ENCODE measurements around the gene TTC1. TPM values are rescaled to one million over a fixed set of nuclear protein-coding genes. Genes with fewer than 3 reads are reported as not detected.

Gene TTC1
- total and polyA plus RNA-seq, 9 of the 15 experiments (the other 6 are each of a cell fraction or from before 2014, with no cell fraction given) = 51.9 to 173 (median 87.7) TPM

GRCh38 chr5:160008877-160009590 is at the start of gene TTC1 (continued):
- no peak for TF ChIP-seq ZNF384 (IDR thresholded peaks at IDR 0.05; ENCODE audit: low read depth, low read length)
- TF ChIP-seq FOXA1 (IDR thresholded peaks at IDR 0.05; ENCODE audit: borderline replicate concordance) = no peak
- TF ChIP-seq KDM5B (IDR thresholded peaks at IDR 0.05; ENCODE audit: insufficient replicate concordance, low read depth, low read length) = peak; percentile 89
- no peak for TF ChIP-seq POLR3A (IDR thresholded peaks at IDR 0.05; ENCODE audit: borderline replicate concordance, extremely low read depth, insufficient read depth, insufficient read length)
- no peak for TF ChIP-seq SAFB (IDR thresholded peaks at IDR 0.05; ENCODE audit: borderline replicate concordance, low read depth, low read length)
- no peak for TF ChIP-seq HEY1 (CRISPR knock-in tag; IDR thresholded peaks at IDR 0.05; ENCODE audit: borderline replicate concordance)
- no peak for TF ChIP-seq RBM15 (IDR thresholded peaks at IDR 0.05; ENCODE audit: insufficient read depth, low read length)
- TF ChIP-seq EP400 (IDR thresholded peaks at IDR 0.05) = peak; percentile 53
- peak; percentile 78 for TF ChIP-seq ZNF175 (CRISPR knock-in tag; IDR thresholded peaks at IDR 0.05; ENCODE audit: low read depth)
- no peak for TF ChIP-seq PHTF2 (CRISPR knock-in tag; IDR thresholded peaks at IDR 0.05)
- no peak for TF ChIP-seq SRSF7 (optimal IDR thresholded peaks at IDR 0.05; ENCODE audit: low read depth, low read length)
- TF ChIP-seq ZNF165 (CRISPR knock-in tag; IDR thresholded peaks at IDR 0.05; ENCODE audit: borderline replicate concordance) = no peak
- no peak for TF ChIP-seq ZNF133 (CRISPR knock-in tag; IDR thresholded peaks at IDR 0.05)
- peak in 1 of 2 experiments; percentile 88; a peak in 2 of 4 replicates for TF ChIP-seq CSDE1 (IDR thresholded peaks at IDR 0.05)
- TF ChIP-seq DIDO1 (tag; IDR thresholded peaks at IDR 0.05; ENCODE audit: low read depth) = peak; percentile 93
- TF ChIP-seq RAD21 (CRISPR knock-in tag; conservative IDR thresholded peaks at IDR 0.05 in 1 of 2, IDR thresholded peaks at IDR 0.05 in 1 of 2) = no peak
- TF ChIP-seq ZKSCAN1 (IDR thresholded peaks at IDR 0.05; ENCODE audit: low read depth, low read length) = peak; percentile 81; the same call in 1 of the 2 replicates
- TF ChIP-seq MIER1 (IDR thresholded peaks at IDR 0.05; ENCODE audit: low read depth) = no peak
- TF ChIP-seq RNF219 (CRISPR knock-in tag; IDR thresholded peaks at IDR 0.05) = no peak; the same call in 1 of the 2 replicates
- TF ChIP-seq ZNF311 (CRISPR knock-in tag; IDR thresholded peaks at IDR 0.05) = no peak
- TF ChIP-seq SRSF3 (IDR thresholded peaks at IDR 0.05; ENCODE audit: insufficient read depth, low read length) = no peak
- no peak for TF ChIP-seq STAT5A (IDR thresholded peaks at IDR 0.05; ENCODE audit: borderline replicate concordance, low read length)
- no peak for TF ChIP-seq TAF15 (IDR thresholded peaks at IDR 0.05; ENCODE audit: low read depth, low read length)
- TF ChIP-seq POLR2AphosphoS5 (IDR thresholded peaks at IDR 0.05; ENCODE audit: control insufficient read depth, insufficient read depth, low read depth, low read length) = peak; percentile 96
- TF ChIP-seq EP300 (IDR thresholded peaks at IDR 0.05; ENCODE audit: low read length) = no peak

All from K562 (cell line).